Activated naive CD4-positive, alpha-beta T cell (primary cell): ENCODE data around the gene TAS2R9.
"Not testable (repeated sequence)": the region's sequence is repeated elsewhere in the genome, so short reads cannot be mapped to it uniquely, and the experiment has no call there.

Source experiments
- DNase-seq, 4 experiments: peaks; one replicate each; lab custom pipeline; 2025; lab: John Stamatoyannopoulos, UW

Gene TAS2R9

DNA sequence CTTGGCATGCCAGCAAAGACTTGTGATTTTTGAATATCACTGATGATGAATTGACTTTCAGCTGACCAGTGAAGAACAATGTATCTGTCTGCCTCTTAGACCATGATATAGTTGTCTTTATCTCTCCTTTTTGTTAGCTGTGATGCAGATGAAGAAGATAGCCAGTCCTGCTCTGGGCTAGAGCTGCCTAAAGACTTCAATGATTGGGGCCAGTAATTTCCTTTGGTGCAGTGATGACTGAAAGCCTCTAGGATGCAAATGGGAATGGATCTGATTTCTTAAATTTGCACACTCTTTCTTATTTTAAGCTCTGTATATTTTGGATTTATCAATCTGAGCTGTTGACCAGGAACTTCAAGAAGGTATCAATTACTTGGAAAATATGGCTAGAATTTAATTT, at the start of gene TAS2R9:
TSS of gene TAS2R9 (minus strand) at position 101 of the 400 bp plus-strand sequence. CDS start at position 8, 93 bp downstream.
- DNase-seq = no peak

DNA sequence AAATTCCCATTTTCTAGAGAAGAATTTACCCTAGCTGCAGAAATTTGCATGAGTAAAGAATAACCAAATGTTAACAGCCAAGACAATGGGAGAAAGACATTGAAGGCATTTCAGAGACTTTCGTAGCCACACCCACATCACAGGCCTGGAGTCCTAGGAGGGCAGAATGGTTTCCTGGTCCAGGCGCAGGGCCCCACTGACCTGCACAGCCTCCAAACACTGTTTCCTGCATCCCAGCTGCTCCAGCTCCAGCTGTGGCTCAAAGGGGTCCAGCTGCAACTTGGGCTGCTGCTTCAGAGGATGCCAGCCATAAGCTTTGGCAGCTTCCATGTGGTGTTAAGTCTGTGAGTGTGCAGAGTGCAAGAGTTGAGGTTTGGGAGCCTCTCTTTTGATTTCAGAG, 45.8 kb upstream of the TAS2R9 start:
- DNase-seq = no peak

GRCh38 chr12:10853776-10854175, 43.8 kb upstream of the TAS2R9 start:
- no peak for DNase-seq

GRCh38 chr12:10851243-10851858, 41.4 kb upstream of the TAS2R9 start:
- no peak for DNase-seq

GRCh38 chr12:10849425-10849878, 39.5 kb upstream of the TAS2R9 start, which contains the start of gene PRR4:
Gene PRR4 (minus strand): TSS chr12:10849475. CDS start chr12:10849437, 38 bp downstream.
- DNase-seq = no peak

DNA sequence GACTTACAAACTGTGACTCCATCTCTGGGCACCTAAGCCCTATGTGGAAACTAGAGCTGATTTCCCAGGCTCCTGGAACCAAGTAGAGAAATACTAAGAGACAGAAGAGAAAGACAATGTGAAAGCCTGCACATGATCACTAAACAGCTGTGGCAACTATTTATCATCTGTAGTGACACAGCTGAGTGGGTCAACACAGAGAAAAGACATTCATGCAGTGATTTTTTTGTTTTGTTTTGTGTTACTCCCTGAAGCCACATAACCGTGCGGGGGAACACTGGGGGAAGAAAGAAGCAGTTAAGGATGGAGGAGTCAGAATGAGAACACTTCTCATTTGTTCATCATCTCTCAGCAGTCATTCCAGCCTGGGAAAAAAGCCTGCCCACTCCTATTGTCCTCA, 37.8 kb upstream of the TAS2R9 start:
- no peak for DNase-seq

DNA sequence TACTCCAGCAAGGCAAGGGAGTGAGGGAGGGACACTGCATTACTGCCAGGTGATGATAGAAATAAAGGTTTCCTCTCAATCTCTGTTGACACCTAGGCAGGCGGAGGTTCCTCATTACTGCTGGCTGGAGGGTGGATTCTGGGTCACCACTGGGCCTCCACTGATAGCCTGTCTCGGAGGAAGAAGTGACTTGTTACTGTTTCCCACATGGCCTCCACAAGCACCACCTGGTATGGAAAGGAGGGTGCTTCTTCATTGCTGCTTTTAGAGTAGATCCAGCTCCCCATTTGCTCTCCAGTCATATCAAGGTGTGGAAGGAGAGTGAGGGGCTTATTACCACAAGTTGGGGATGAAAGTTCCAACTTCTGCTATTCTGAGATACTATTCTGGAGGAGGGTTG, 32.9 kb upstream of the TAS2R9 start:
- no peak for DNase-seq

DNA sequence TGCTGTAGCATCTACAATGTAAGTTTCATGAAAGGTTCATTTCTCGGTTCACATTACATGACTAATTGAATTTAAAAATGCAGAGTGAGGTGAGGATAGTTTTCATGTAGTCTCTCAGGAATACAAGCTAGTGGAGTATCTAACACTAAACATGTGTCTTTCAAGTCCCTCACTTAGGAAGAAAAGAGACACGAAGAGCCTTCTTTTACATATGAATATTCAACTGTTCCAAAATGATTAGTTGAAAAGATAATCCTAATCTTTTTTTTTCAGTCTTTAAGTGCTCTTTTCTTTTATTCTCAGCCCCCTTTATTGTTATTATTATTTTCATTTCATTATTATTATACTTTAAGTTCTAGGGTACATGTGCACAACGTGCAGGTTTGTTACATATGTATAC, 28.5 kb upstream of the TAS2R9 start:
- no peak for DNase-seq

DNA sequence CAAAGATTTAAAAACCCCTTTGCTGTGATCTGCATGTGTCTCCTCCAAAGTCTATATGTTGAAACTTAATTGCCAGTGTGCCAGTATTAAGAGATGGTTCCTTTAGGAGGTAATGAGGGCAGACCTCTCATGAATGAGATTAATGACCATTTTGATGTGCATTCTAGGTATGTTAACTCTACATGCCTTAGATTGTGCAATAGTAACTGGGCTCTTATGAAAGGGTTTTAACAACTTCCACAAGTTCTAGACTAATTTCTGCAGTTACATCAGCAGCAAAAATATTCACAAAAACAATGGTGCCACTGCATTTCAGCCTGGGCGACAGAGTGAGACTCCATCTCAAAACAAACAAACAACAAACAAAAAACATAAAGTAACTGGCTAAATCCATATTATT, 20.0 kb upstream of the TAS2R9 start:
- DNase-seq = no peak

DNA sequence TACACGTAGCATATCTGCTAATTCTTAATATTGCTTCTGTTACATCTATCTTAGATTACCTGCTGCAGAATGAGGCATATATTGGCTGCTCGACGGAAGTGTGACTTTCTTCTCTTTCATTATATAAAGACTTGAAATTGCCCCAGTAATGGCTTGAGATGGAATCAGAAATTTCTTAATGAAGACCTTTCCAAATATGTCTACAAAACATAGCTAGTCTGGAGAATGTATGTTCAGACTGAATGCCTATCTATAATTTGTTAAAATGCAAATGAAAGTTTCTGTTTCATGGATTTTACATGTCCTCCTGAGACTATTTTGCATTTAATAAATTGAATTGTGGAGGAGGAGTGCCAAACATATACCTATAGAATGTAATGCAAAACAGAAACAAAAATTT, 16.3 kb upstream of the TAS2R9 start, which contains the start of gene TAS2R10:
TSS of gene TAS2R10 (minus strand) at position 101 of the 400 bp plus-strand sequence. CDS start at position 12, 89 bp downstream.
- DNase-seq = no peak

GRCh38 chr12:10824957-10825356, 15.0 kb upstream of the TAS2R9 start:
- no peak for DNase-seq

DNA sequence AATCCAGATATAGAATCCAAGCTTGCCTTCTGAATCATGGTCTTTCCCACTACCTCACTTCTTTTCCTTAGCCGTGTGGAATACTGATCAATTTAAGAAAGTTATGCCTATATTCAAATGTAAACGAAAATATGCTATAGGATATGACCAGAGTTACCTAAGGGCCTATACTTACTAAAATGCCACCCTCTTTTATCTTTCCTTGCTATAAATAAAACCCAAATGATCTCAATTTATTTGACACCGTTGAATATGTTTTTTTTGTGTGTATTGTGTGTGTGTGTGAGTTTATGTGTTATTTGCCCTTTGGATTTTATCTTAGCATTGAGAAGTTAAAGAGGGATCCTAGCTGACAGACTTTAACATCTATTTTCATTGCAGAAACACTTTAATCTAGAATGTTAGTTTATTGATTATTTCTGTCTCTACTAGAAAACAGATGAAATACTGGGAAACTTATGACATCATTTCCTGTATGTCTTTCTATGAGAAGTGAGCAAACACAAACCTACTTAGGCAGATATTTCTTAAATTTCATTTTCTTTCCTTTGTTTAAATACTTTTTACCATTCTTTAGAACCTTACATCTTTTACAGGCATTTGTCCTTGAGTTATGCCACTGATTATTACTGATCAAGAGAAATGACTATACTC, 2.0 kb upstream of the TAS2R9 start:
- no peak for DNase-seq

DNA sequence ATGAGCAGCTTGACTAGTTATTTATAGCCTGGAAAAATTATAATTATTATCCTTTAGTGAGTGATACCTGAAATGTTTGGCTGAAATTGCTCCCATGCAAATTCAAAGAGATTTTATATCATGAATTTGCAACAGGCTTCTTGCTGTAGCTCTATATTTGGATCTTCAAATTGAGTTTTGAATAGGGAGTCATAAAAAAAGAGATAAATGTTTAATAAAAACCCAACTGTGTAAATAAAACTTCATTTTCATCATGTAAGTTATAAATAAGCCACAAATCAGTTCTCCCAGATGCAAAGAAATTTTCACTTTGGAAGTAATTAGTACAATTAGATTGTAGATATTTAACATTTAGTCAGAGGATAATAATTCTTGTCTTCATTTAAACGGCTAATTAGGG, 2.8 kb downstream of the TAS2R9 start, which contains the start of gene TAS2R8:
TSS of gene TAS2R8 (minus strand) at position 101 of the 400 bp plus-strand sequence. CDS start 306 bp downstream, outside the sequence.
- DNase-seq = no peak

DNA sequence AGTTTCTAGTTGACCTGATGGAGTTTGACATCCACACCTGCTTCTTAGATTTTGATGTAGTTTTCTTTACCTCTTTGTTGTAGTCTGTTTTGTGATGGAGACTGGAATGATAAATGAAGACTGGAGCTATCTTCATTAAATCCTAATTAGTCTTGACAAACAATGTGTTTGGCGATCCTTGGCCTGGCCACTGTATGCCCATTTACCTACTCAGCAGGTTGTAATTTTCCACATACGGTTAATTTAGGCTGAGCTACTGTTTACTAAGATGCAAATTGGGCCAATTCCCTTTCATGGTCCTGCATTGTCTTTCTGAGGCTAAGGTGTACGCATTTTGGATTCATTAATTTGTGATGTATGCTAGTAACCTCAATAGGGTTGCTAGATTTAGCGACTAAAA, 7.4 kb downstream of the TAS2R9 start, which contains the start of gene TAS2R7:
TSS of gene TAS2R7 (minus strand) at position 41 of the 400 bp plus-strand sequence. CDS start 57 bp downstream, outside the sequence.
- DNase-seq = no peak

- DNase-seq = no peak
Observed at GRCh38 chr12:10801741-10802140, 8.2 kb downstream of the TAS2R9 start.

DNA sequence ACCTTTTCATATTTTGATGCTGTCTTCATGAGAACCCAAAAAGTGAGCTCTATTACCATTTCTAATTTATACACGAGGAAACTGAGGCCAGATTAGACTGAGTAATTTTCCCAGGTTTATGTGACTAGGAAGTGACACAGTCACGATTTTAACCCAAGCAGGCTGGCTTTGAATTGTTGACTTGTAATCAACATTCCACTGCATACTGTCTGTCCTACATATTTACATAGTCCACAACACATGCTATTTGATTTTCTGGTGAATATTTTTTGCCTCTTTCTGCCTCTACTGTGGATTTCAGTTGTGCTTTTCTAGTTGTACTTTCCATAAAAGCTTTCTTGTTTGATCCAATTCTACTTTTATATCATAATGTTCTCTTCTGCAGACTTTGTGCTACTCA, 15.7 kb downstream of the TAS2R9 start:
- no peak for DNase-seq

DNA sequence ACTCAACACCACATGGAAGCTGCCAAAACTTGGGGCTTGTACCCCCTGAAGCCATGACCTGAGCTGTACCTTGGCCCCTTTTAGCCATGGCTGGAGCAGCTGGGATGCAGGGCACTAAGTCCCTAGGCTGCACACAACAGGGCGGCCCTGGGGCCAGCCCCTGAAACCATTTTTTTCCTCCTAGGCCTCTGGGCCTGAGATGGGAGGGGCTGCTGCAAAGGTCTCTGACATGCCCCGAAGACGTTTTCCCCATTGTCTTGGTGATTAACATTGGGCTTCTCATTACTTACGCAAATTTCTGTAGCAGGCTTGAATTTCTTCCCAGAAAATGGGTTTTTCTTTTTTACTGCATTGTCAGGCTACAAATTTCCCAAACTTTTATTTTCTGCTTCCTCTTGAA, 18.2 kb downstream of the TAS2R9 start:
- DNase-seq = not testable (repeated sequence)

GRCh38 chr12:10783252-10783651, 26.7 kb downstream of the TAS2R9 start:
- no peak for DNase-seq

DNA sequence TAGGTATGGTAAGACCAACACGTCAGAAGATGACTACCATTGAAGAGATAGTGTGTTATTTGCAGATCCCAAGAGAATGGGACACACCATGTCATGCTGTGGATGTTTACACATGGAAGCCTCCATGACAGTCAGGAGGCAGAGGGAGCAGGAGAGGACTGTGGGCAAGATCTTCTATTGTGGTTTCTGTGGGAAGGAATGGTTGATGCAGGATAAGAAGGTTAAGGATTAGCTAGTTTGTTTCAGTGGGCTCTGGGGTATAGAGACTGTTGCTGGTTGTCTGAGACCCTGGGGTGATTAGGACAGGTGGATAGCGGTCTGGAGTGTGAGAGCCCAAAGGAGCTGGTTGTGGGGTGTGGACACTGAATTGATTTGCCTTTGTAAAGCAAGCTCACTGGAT, 30.9 kb downstream of the TAS2R9 start:
- no peak for DNase-seq

GRCh38 chr12:10771132-10771733, 38.7 kb downstream of the TAS2R9 start:
- DNase-seq = no peak

DNA sequence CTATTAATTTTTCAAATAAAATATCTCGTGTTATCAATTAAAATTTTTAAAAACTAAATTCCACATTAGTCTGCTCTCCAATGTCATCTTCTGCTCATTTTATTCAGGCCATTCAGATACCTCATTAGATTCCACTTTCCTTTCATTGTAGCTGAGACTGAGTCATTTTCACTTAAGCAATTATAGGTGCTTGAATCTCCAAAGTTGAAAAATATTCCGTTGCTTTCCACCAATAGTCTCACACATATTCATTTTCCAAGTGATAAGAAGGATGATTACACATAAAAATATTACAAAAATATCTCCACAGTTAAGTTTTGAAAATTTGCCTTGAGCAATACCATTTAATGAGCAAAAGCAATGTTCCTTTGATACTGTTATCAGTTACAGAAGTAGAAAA, 50.3 kb downstream of the TAS2R9 start:
- DNase-seq = no peak
